ENCODE data around the gene C6orf47.

C6orf47 gene

DNA sequence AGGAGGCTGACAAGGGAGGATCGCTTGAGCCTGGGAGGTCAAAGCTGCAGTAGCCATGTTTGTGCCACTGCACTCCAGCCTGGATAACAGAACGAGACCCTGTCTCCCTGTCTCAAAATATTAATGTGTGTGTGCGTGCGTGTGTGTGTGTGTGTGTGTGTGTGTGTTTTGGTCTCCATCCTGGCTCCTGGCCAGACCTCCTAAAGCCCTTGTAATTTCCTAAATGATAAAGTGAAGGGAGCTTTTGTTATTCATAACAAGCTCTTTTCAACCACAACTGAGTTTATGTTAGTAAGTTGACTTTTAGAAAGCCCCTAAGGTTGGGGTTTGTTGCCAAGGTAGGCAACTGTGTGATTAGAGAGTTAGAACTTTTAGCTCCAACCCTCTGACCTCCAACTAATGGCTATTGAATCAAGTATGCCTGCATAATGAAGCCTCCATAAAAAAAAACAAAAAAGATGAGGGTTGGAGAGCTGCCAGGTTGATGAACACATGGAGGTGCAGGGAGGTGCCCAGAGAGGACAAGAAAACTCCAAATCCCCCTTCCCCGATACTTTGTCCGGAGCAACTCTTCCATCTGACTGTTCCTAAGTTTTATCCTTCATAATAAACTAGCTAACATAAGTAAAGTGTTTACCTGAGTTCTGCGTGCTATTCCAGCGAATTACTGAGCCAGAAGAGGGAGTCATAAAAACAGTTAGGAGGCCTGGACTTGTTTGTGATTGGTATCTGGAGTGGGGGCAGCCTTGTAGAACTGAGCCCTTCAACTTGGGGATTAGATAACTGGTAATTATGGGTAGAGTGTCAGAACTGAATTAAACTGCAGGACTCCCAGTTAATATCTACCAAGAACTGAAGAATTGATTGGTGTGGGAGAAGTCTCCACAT, 50.8 kb downstream of the C6orf47 start:
- no peak for DNase-seq

All from activated CD4-positive, alpha-beta T cell treated with anti-CD3 and anti-CD28 coated beads, Interleukin-2, amount 50 U/mL, for 48 hours (primary cell).